Endothelial cell of umbilical vein (primary cell): ENCODE measurements around the gene S1PR4. TPM values are rescaled to one million over a fixed set of nuclear protein-coding genes. Genes with fewer than 3 reads are reported as not detected.

Source experiments
- BruUV-seq: library from RNA; stranded (reverse); fragments of 400-500 nt; replicated peaks from 2 replicates; lab custom pipeline; 2021; lab: Mats Ljungman, UMichigan
- CTCF ChIA-PET: fragments of 300-600, 350-600 bp; sonication (Branson Sonifier 250); formaldehyde crosslinking; loops from one replicate; lab custom pipeline; 2021; ENCODE audit warnings: antibody characterized with exemption, inconsistent platforms; lab: Charles Lee
- POLR2A ChIA-PET: fragments of 300-600, 350-600 bp; sonication (Branson Sonifier 250); formaldehyde crosslinking; loops from one replicate; lab custom pipeline; 2021; ENCODE audit warnings: antibody characterized with exemption, inconsistent platforms; lab: Charles Lee
- DNase-seq: peaks from one replicate; pipeline ENCODE4 v3.0.0-alpha.2; 2011; ENCODE audit warnings: low read depth, low spot score
- FAIRE-seq: peaks from 2 replicates; lab custom pipeline; 2011; peaks lifted over from hg19 to GRCh38; lab: Jason Lieb, UNC
- H2AFZ ChIP-seq: 2 replicates; pipeline ENCODE4 v1.6.0; 2012; ENCODE audit warnings: low read depth, low read length, control low read depth, inconsistent platforms
- H3K27ac ChIP-seq: 2 replicates; pipeline ENCODE4 v1.5.1; 2011; ENCODE audit warnings: low read depth, mild to moderate bottlenecking, control low read depth, low read length, moderate library complexity; ENCODE audit not compliant: insufficient read depth
- H3K27me3 ChIP-seq, 2 experiments: 2 replicates each; pipeline versions ENCODE4 v1.6.0 to v1.6.1; 2011; ENCODE audit warnings: low read length in 2 of 2, mixed read lengths in 1 of 2; ENCODE audit not compliant: control insufficient read depth in 2 of 2, insufficient read depth in 2 of 2
- H3K36me3 ChIP-seq, 2 experiments: 2 replicates in 1 of 2; 3 replicates in 1 of 2; pipeline ENCODE4 v1.5.1; 2011; ENCODE audit warnings: low read length in 2 of 2, mild to moderate bottlenecking in 1 of 2, moderate library complexity in 1 of 2; ENCODE audit not compliant: control insufficient read depth in 2 of 2, insufficient read depth in 2 of 2; ENCODE audit errors: extremely low read depth in 1 of 2
- H3K4me1 ChIP-seq: 3 replicates; pipeline ENCODE4 v1.5.1; 2011; ENCODE audit warnings: mild to moderate bottlenecking, low read length; ENCODE audit not compliant: control insufficient read depth, insufficient read depth; ENCODE audit errors: extremely low read depth
- H3K4me2 ChIP-seq: 2 replicates; pipeline ENCODE4 v1.6.1; 2011; ENCODE audit warnings: low read length, control low read depth, mixed read lengths; ENCODE audit not compliant: insufficient read depth
- H3K4me3 ChIP-seq, 3 experiments: fragments of 200-600 bp in 1 of 3; sonication (generic), shearing (Covaris generic) in 1 of 3; replicated peaks in 1 of 3; 2 replicates each; pipeline ENCODE4 v1.5.1; 2011 to 2016; ENCODE audit warnings: control low read depth in 3 of 3, low read length in 3 of 3, mild to moderate bottlenecking in 2 of 3, inconsistent platforms in 1 of 3, low read depth in 1 of 3, moderate library complexity in 1 of 3; ENCODE audit not compliant: insufficient read depth in 1 of 3
- H3K79me2 ChIP-seq: 2 replicates; pipeline ENCODE4 v1.6.0; 2012; ENCODE audit warnings: low read length, inconsistent platforms; ENCODE audit not compliant: control insufficient read depth, insufficient read depth
- H3K9ac ChIP-seq: replicated peaks from 2 replicates; pipeline ENCODE3; 2011; ENCODE audit warnings: low read length, control low read depth; ENCODE audit not compliant: insufficient read depth; ENCODE audit errors: extremely low read depth
- H3K9me1 ChIP-seq: replicated peaks from 3 replicates; pipeline ENCODE4 v1.6.0; 2011; ENCODE audit warnings: mild to moderate bottlenecking, low read length; ENCODE audit not compliant: control insufficient read depth, insufficient read depth; ENCODE audit errors: extremely low read depth
- H3K9me3 ChIP-seq: replicated peaks from 2 replicates; pipeline ENCODE4 v1.5.1; 2012; ENCODE audit warnings: low read length, inconsistent platforms; ENCODE audit not compliant: control insufficient read depth, insufficient read depth
- H4K20me1 ChIP-seq: replicated peaks from 2 replicates; pipeline ENCODE3; 2011; ENCODE audit warnings: mild to moderate bottlenecking, low read length; ENCODE audit not compliant: control insufficient read depth, insufficient read depth; ENCODE audit errors: extremely low read depth
- CTCF ChIP-seq, 2 donors: IDR thresholded peaks; 1 replicate in 1 of 2; 2 replicates in 1 of 2; pipeline ENCODE4 v1.5.1; 2011; ENCODE audit warnings: low read length in 2 of 2, mild to moderate bottlenecking in 2 of 2, moderate library complexity in 2 of 2, control low read depth in 1 of 2, inconsistent platforms in 1 of 2, low read depth in 1 of 2; ENCODE audit not compliant: insufficient read depth in 1 of 2; ENCODE audit errors: extremely low read depth in 1 of 2
- EZH2 ChIP-seq: IDR thresholded peaks from 2 replicates; pipeline ENCODE4 v1.6.1; 2012; ENCODE audit warnings: borderline replicate concordance, low read depth, mild to moderate bottlenecking, moderate library complexity, low read length, inconsistent platforms; ENCODE audit not compliant: severe bottlenecking
- FOS ChIP-seq: IDR thresholded peaks from 2 replicates; pipeline ENCODE4 v1.6.1; 2011; ENCODE audit warnings: mild to moderate bottlenecking, low read length, moderate library complexity, borderline replicate concordance; ENCODE audit not compliant: insufficient read depth
- GATA2 ChIP-seq: IDR thresholded peaks from 2 replicates; pipeline ENCODE4 v1.7.0; 2011; ENCODE audit warnings: low read depth, mild to moderate bottlenecking, moderate library complexity, mixed read lengths, low read length; ENCODE audit not compliant: insufficient read length, insufficient read depth
- JUN ChIP-seq: IDR thresholded peaks from 2 replicates; pipeline ENCODE4 v1.6.1; 2011; ENCODE audit warnings: borderline replicate concordance, low read depth; ENCODE audit not compliant: insufficient read length, insufficient read depth
- MAX ChIP-seq: IDR thresholded peaks from 2 replicates; pipeline ENCODE4 v1.6.1; 2011; ENCODE audit not compliant: insufficient read depth, insufficient read length
- MYC ChIP-seq: IDR thresholded peaks from one replicate; pipeline ENCODE4 v1.6.1; 2011; ENCODE audit warnings: mild to moderate bottlenecking, low read depth, low read length
- POLR2A ChIP-seq: IDR thresholded peaks from 2 replicates; pipeline ENCODE4 v1.6.1; 2012; ENCODE audit warnings: low read depth, mild to moderate bottlenecking, control low read depth, low read length
- POLR2AphosphoS5 ChIP-seq: IDR thresholded peaks from 2 replicates; pipeline ENCODE4 v1.6.1; 2012; ENCODE audit warnings: low read depth, mild to moderate bottlenecking, control low read depth, low read length, moderate library complexity; ENCODE audit not compliant: insufficient read depth
- dilution Hi-C: fragments of 300-500 bp; cut with MboI; formaldehyde crosslinking; loops from one replicate; pipeline ENCODE4 v1.15.0; 2019; ENCODE audit warnings: low sequenced_read_pairs; ENCODE audit not compliant: extremely low pct_ligation_motif_present
- intact Hi-C: fragments of 100-400 bp; cut with micrococcal nuclease; formaldehyde crosslinking; loops from one replicate; pipeline ENCODE4 v1.10.0; 2022
- polyA plus RNA-seq, 4 experiments: library from polyadenylated mRNA; depleted of rRNA in 3 of 4; stranded (reverse) in 3 of 4; unstranded in 1 of 4; fragments of >200 nt; gene quantifications; 2 replicates each; pipeline versions ENCODE4 v1.2.1 to v1.2.3, GENCODE V29; 2011 to 2012; ENCODE audit warnings: missing spikeins in 1 of 4
- total RNA-seq: library from RNA; stranded (reverse); gene quantifications from 2 replicates; pipeline ENCODE4 v1.2.3, GENCODE V29; 2021

S1PR4 gene
- total and polyA plus RNA-seq, 2 donors (not counting 3 experiments of a cell fraction or from before 2014, with no cell fraction given) = 1.7 to 2.5 TPM

DNA sequence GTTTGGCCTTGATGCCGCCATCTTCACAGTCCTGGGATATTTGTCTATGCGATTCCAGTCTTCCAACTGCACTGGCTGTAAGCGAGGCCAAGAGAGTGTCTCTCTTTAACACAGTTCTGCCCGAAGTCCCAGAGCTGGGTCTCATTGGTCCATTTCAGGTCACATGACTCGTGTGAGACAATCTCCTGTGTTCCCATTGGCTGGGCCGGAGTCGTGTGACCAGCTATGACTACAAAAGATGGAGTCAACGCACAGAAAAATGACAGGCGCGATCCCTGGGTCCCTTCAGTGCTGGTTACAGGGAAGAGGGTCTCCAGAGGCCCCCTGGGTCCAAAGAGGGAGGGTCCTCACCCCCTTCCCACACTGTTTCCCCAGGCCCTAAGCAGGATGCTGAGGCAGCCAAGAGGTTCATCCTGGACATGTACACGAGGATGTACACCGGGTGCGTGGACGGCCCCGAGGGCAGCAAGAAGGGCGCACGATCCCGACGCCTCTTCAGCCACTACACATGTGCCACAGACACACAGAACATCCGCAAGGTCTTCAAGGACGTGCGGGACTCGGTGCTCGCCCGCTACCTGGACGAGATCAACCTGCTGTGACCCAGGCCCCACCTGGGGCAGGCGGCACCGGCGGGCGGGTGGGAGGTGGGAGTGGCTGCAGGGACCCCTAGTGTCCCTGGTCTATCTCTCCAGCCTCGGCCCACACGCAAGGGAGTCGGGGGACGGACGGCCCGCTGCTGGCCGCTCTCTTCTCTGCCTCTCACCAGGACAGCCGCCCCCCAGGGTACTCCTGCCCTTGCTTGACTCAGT, 15.9 kb upstream of the S1PR4 start:
- DNase-seq = no peak
- H3K9me1 ChIP-seq = no peaks in the 10 kb centered on the region
- no peaks in the 10 kb centered on the region for H4K20me1 ChIP-seq
- H3K9ac ChIP-seq = no peak overlapping the region
- BruUV-seq = no TSS peak
- intact Hi-C loops (loop anchor here (1.0 kb wide), 6 partner anchors 16 to 212 kb away; no protein-coding TSS in a partner anchor), dilution Hi-C loops (no loop called here)
- H3K27ac ChIP-seq = no peak overlapping the region
- no peaks in the 10 kb centered on the region for H3K27me3 ChIP-seq
- ChIA-PET POLR2A (no interaction called here), CTCF (interaction anchor here (0.8 to 10.1 kb wide), 9 partner anchors 21 to 275 kb away, joined by 3 to 177 read pairs (median 4); no protein-coding TSS in a partner anchor)
- no peak for FAIRE-seq
- no peaks in the 10 kb centered on the region for H3K36me3 ChIP-seq
- peaks cover 6% of the 10 kb centered on the region for H3K4me1 ChIP-seq
- no peak overlapping the region for H3K4me3 ChIP-seq
- no peaks in the 10 kb centered on the region for H3K79me2 ChIP-seq
- TF ChIP-seq POLR2AphosphoS5 = no peak
- no peak for TF ChIP-seq GATA2
- no peak for TF ChIP-seq EZH2
- TF ChIP-seq POLR2A = no peak
- TF ChIP-seq JUN = no peak
- no peak for TF ChIP-seq MYC
- no peak for TF ChIP-seq MAX
- no peak for TF ChIP-seq FOS
- TF ChIP-seq CTCF (IDR thresholded peaks at IDR 0.05; ENCODE audit: extremely low read depth in 1 of 2, insufficient read depth in 1 of 2, low read depth in 1 of 2, low read length in 2 of 2) = no peak
- no peak overlapping the region for H2AFZ ChIP-seq
- H3K9me3 ChIP-seq = no peaks in the 10 kb centered on the region
- H3K4me2 ChIP-seq = no peak overlapping the region
